Heart right ventricle (tissue), 16 donors: ENCODE results near the gene YWHAB. TPM values are rescaled to one million over a fixed set of nuclear protein-coding genes. Genes with fewer than 3 reads are reported as not detected.

Experiments used
- ATAC-seq, 8 donors: fragments of 200-7000 bp; cut with Tn5 transposase; one replicate each; pipeline ENCODE4 v1.9.1; 2020; ENCODE audit warnings: mild to moderate bottlenecking in 8 of 8, moderate library complexity in 8 of 8, moderate number of reproducible peaks in 1 of 8
- DNase-seq, 2 donors: peaks; one replicate each; pipeline ENCODE4 v3.0.0-alpha.2; 2020
- H3K27ac ChIP-seq, 10 donors: fragments of 200-600 bp; sonication (generic) in 2 of 10; one replicate each; pipeline versions ENCODE4 v1.5.0 to v1.8.0; 2020 to 2022; ENCODE audit warnings: mild to moderate bottlenecking in 3 of 10
- H3K27me3 ChIP-seq, 7 donors: fragments of 200-600 bp; one replicate each; pipeline ENCODE4 v1.8.0; 2021 to 2022; ENCODE audit warnings: mild to moderate bottlenecking in 2 of 7
- H3K36me3 ChIP-seq, 9 donors: fragments of 200-600 bp; sonication (generic) in 1 of 9; one replicate each; pipeline versions ENCODE4 v1.5.0 to v1.8.0; 2020 to 2022; ENCODE audit warnings: mild to moderate bottlenecking in 2 of 9
- H3K4me1 ChIP-seq, 9 donors: fragments of 200-600 bp; sonication (generic) in 1 of 9; one replicate each; pipeline versions ENCODE4 v1.5.0 to v1.8.0; 2020 to 2022; ENCODE audit warnings: mild to moderate bottlenecking in 4 of 9
- H3K4me3 ChIP-seq, 10 donors: fragments of 200-600 bp; sonication (generic) in 2 of 10; one replicate each; pipeline versions ENCODE4 v1.5.0 to v1.8.0; 2020 to 2022; ENCODE audit warnings: mild to moderate bottlenecking in 7 of 10, moderate library complexity in 2 of 10
- H3K9me3 ChIP-seq, 11 donors: fragments of 200-600 bp in 10 of 11; sonication (generic) in 2 of 11; one replicate each; pipeline versions ENCODE4 v1.5.0 to v1.8.0; 2013 to 2022; ENCODE audit warnings: mild to moderate bottlenecking in 2 of 11, control low read depth in 1 of 11, moderate library complexity in 1 of 11
- WGBS, 2 donors: extraction: QIAGEN DNeasy Blood & Tissue Kit; methylation state at CpG; one replicate each; pipeline ENCODE4 v1.1.7; 2013; ENCODE audit warnings: inconsistent platforms in 1 of 2; 5-methylcytosine and 5-hydroxymethylcytosine counted together
- intact Hi-C, 10 donors: fragments of 100-400 bp; cut with DNase I; formaldehyde crosslinking; loops; one replicate each; pipeline versions ENCODE4 v1.11.1 to v1.14.2; 2022
- polyA plus RNA-seq, 2 donors: library from polyadenylated mRNA; stranded (reverse); fragments of 200-250 nt; gene quantifications; one replicate each; pipeline ENCODE4 v1.2.3, GENCODE V29; 2013
- total RNA-seq, 10 donors: library from RNA; stranded (reverse); fragmentation: NEBNext Ultra II Directional in 3 of 10; extraction: Animal tissue kit (Norgen Biotek cat#: 25700) in 3 of 10; gene quantifications; one replicate each; pipeline versions ENCODE4 v1.2.1 to v1.2.4, GENCODE V29; 2021 to 2023
- TF ChIP-seq, protein P1 (sequence below), 9 donors: fragments of 200-600 bp; sonication (generic) in 2 of 9; IDR thresholded peaks; one replicate each; pipeline versions ENCODE4 v1.5.0 to v1.8.0; 2021 to 2022; ENCODE audit warnings: antibody characterized with exemption in 9 of 9, mild to moderate bottlenecking in 5 of 9, moderate library complexity in 1 of 9
- donor health status: Arrhythmogenic right ventricular cardiomyopathy.
- donor health status: ischemic (EF 13 %, LVEDD 7.1; RV severe dilation, severe dysfunction).
- donor health status: healthy with polysubstance abuse.
- donor health status: DM: no; HTN: yes; CAD: no.
- donor health status: DM: no; HTN: no; CAD: no.
- donor health status: ischemic (EF 25% LVEDD 6.9; RV normal size, moderate dysfunction).
- donor health status: ischemic (EF 25% LVEDD 5.7; RV mildly dilated, moderate dysfunction).
- donor health status: healthy.
- donor health status: DM: yes; HTN: yes; CAD: no.
- donor health status: Ischemic cardiomyopathy.
- donor health status: ischemic (EF 35%, LVEDD 5.7; RV mildly dilated, moderate dysfunction).
- donor health status: nonischemic (EF 11% LVEDD 7.7; RV severe dilation, severe dysfunction).
- donor health status: DM: yes; HTN: yes; CAD: no.
- donor health status: PGD.
- donor health status: ischemic (EF 29% LVEDD 5.4; RV normal size, mild dysfunction).
- donor health status: nonischemic (EF 23%, LVEDD 6.1; RV moderate dilation, normal function).

The YWHAB gene
- total and polyA plus RNA-seq, 12 donors = 37.9 to 130 (median 114) TPM

DNA sequence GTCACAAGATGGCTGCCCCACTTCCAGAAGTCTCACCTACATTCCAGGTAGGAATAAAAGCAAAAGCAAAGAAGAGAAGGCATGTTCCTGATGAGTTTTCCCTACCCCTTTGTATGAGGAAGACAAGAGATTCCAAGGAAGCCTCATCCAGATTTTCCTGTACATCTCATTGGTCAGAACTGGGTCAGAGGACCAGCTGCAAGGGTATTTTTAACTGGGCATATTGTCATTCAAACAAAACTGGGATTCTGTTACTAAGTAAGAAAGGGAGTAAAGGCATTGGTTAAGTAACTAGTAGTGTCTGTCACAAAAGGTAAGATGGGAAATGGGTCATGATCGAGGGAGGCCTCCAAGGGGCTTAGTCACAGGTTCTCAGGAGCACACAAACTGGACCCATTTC lies 47.0 kb upstream of the YWHAB start:
- ATAC-seq (no peak), DNase-seq (no peak)
- Histone ChIP-seq H3K4me1 (no peaks in the 10 kb centered on the region), H3K4me3 (no peak overlapping the region), H3K9me3 (peaks cover 0 to 4% (median 0%) of the 10 kb centered on the region in 11 donors), H3K36me3 (no peaks in the 10 kb centered on the region), H3K27ac (no peak overlapping the region), H3K27me3 (peaks cover 0 to 65% (median 28%) of the 10 kb centered on the region in 7 donors)
- intact Hi-C loops = no loop called here
- WGBS, 2 donors = 86 to 91% methylated on average over 1 of the region's 1 CpG
- TF ChIP-seq, protein P1, sequence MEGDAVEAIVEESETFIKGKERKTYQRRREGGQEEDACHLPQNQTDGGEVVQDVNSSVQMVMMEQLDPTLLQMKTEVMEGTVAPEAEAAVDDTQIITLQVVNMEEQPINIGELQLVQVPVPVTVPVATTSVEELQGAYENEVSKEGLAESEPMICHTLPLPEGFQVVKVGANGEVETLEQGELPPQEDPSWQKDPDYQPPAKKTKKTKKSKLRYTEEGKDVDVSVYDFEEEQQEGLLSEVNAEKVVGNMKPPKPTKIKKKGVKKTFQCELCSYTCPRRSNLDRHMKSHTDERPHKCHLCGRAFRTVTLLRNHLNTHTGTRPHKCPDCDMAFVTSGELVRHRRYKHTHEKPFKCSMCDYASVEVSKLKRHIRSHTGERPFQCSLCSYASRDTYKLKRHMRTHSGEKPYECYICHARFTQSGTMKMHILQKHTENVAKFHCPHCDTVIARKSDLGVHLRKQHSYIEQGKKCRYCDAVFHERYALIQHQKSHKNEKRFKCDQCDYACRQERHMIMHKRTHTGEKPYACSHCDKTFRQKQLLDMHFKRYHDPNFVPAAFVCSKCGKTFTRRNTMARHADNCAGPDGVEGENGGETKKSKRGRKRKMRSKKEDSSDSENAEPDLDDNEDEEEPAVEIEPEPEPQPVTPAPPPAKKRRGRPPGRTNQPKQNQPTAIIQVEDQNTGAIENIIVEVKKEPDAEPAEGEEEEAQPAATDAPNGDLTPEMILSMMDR (IDR thresholded peaks at IDR 0.05) = no peak

DNA sequence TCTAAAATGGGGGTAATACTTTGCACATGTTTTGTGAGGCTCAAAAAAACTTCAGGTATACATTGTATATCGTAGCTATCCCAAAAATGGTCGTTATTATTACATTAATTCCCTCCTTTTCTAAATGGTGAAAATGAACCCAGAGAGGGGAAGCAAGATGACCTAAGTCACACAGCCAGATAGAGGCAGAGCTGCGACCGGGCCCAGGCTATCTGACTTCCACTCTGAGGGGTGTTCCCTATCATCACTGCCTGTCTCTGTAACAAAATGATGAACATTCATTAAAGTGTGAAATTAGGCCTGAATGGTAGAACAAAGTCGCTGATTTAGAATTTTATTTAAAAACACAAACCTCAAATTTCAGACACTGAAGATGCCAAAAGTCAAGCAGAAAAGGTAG lies 46.0 kb upstream of the YWHAB start:
- WGBS, 2 donors = 69 to 75% methylated on average over 5 of the region's 5 CpGs
- Histone ChIP-seq H3K27me3 (peaks cover 0 to 69% (median 36%) of the 10 kb centered on the region in 7 donors), H3K4me1 (no peaks in the 10 kb centered on the region), H3K27ac (no peak overlapping the region), H3K9me3 (peaks cover 0 to 4% (median 0%) of the 10 kb centered on the region in 11 donors), H3K36me3 (no peaks in the 10 kb centered on the region), H3K4me3 (no peak overlapping the region)
- intact Hi-C loops = no loop called here
- DNase-seq = no peak
- TF ChIP-seq, protein P1 (IDR thresholded peaks at IDR 0.05) = no peak
- ATAC-seq = no peak

DNA sequence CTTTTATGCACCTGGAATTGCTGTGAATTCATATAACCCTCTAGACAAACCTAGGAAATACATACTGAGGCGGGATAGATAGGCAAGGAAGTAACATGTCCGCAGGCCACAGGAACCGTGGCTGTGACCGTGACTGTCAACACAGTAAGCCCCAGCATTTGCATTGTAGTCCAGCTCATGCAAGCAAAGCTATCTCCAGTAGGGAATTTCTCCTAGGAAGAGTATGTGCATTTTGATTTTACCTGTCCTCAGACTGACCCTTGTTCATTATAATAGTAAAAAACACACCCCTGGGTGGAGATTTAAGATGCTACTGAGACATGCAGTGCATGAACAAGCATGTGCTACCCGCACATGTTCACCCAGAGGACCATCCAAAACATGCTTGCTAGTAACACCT lies 44.7 kb upstream of the YWHAB start:
- intact Hi-C loops = no loop called here
- ATAC-seq = no peak
- H3K9me3 ChIP-seq = peaks cover 0 to 4% (median 0%) of the 10 kb centered on the region in 11 donors
- WGBS, 2 donors = 85 to 86% methylated on average over 5 of the region's 5 CpGs
- no peak overlapping the region for H3K4me3 ChIP-seq
- TF ChIP-seq, protein P1 (IDR thresholded peaks at IDR 0.05) = no peak
- H3K27me3 ChIP-seq = peaks cover 0 to 72% (median 34%) of the 10 kb centered on the region in 7 donors
- no peaks in the 10 kb centered on the region for H3K36me3 ChIP-seq
- DNase-seq = no peak
- no peaks in the 10 kb centered on the region for H3K4me1 ChIP-seq
- no peak overlapping the region for H3K27ac ChIP-seq

DNA sequence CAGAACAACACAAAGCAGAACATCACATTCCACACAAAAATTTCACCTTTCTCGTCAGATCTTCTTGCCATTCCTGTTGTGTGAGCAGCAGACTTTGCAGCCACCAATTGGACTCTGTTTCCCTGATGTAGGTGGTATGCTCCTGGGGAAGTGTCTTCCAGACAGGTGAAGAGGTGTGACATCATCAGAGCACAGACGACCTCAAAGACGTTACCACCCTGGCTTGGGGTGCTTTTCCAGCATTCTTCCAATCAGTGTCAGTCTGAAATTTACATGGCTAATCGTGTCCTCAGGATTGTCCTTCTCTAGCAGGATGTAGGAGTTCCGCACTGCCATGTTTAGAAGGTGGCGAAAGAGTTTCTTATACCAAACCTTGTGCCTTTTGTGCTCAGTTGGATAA lies 43.5 kb upstream of the YWHAB start:
- peaks cover 0 to 61% (median 34%) of the 10 kb centered on the region in 7 donors for H3K27me3 ChIP-seq
- intact Hi-C loops = no loop called here
- TF ChIP-seq, protein P1 (IDR thresholded peaks at IDR 0.05) = no peak
- no peaks in the 10 kb centered on the region for H3K36me3 ChIP-seq
- H3K27ac ChIP-seq = no peak overlapping the region
- ATAC-seq (no peak), DNase-seq (no peak)
- H3K4me1 ChIP-seq = no peaks in the 10 kb centered on the region
- WGBS, 2 donors = 72 to 78% methylated on average over 6 of the region's 6 CpGs
- no peak overlapping the region for H3K4me3 ChIP-seq
- peaks cover 0 to 4% (median 0%) of the 10 kb centered on the region in 11 donors for H3K9me3 ChIP-seq
